ENCODE data around the gene RNF220.

- 0 out of 2 replicates have a peak, but pooled peaks have one; percentile 10 for TF ChIP-seq RAD21 (IDR thresholded peaks at IDR 0.05; ENCODE audit: low read length)
- TF ChIP-seq MXI1 (IDR thresholded peaks at IDR 0.05; ENCODE audit: borderline replicate concordance, low read depth, low read length), result no peak
- TF ChIP-seq CTCF (conservative IDR thresholded peaks at IDR 0.05; ENCODE audit: low read depth, low read length), result peak; percentile 21; the same call in 1 of the 2 replicates
- no peak for TF ChIP-seq MAZ (IDR thresholded peaks at IDR 0.05; ENCODE audit: borderline replicate concordance, low read depth, low read length)
- TF ChIP-seq POLR2A (IDR thresholded peaks at IDR 0.05; ENCODE audit: low read depth, low read length), result no peak
- no peak for TF ChIP-seq RCOR1 (IDR thresholded peaks at IDR 0.05; ENCODE audit: insufficient replicate concordance, low read length)
- TF ChIP-seq MAFK (IDR thresholded peaks at IDR 0.05; ENCODE audit: low read depth, low read length), result no peak
- no peak for TF ChIP-seq ELK1 (IDR thresholded peaks at IDR 0.05; ENCODE audit: borderline replicate concordance, low read depth, low read length)
- TF ChIP-seq CEBPB (IDR thresholded peaks at IDR 0.05; ENCODE audit: low read depth, low read length), result no peak
- no peak for TF ChIP-seq USF2 (IDR thresholded peaks at IDR 0.05; ENCODE audit: low read depth, low read length)
- TF ChIP-seq CHD1 (IDR thresholded peaks at IDR 0.05; ENCODE audit: low read depth, low read length), result no peak
- no peak for TF ChIP-seq SMC3 (IDR thresholded peaks at IDR 0.05; ENCODE audit: low read depth, low read length)
- TF ChIP-seq NFE2L2 (IDR thresholded peaks at IDR 0.05; ENCODE audit: low read depth, low read length), result no peak
- no peak for TF ChIP-seq RFX5 (IDR thresholded peaks at IDR 0.05; ENCODE audit: low read depth, low read length)
Measured at GRCh38 chr1:44571712-44572571, 166.9 kb downstream of the RNF220 start.
